ENCODE measurements around the gene ACYP2. TPM values are rescaled to one million over a fixed set of nuclear protein-coding genes. Genes with fewer than 3 reads are reported as not detected.
"Not testable (repeated sequence)": the region's sequence is repeated elsewhere in the genome, so short reads cannot be mapped to it uniquely, and the experiment has no call there.

Gene ACYP2
- 9.0 and 25.9 TPM in 2 replicates for total RNA-seq

GRCh38 chr2:54115284-54116137 is at the start of gene ACYP2:
Gene ACYP2, plus strand, starts transcription at chr2:54115615.
- no peaks in the 10 kb centered on the region for H3K27me3 ChIP-seq (ENCODE audit: control insufficient read depth, insufficient read depth, low read length)
- DNase-seq (ENCODE audit: low read depth) (peak; percentile 83), FAIRE-seq (no peak)
- no peaks in the 10 kb centered on the region for H3K36me3 ChIP-seq (ENCODE audit: control insufficient read depth, insufficient read depth, low read length)
- TF ChIP-seq, protein P1, sequence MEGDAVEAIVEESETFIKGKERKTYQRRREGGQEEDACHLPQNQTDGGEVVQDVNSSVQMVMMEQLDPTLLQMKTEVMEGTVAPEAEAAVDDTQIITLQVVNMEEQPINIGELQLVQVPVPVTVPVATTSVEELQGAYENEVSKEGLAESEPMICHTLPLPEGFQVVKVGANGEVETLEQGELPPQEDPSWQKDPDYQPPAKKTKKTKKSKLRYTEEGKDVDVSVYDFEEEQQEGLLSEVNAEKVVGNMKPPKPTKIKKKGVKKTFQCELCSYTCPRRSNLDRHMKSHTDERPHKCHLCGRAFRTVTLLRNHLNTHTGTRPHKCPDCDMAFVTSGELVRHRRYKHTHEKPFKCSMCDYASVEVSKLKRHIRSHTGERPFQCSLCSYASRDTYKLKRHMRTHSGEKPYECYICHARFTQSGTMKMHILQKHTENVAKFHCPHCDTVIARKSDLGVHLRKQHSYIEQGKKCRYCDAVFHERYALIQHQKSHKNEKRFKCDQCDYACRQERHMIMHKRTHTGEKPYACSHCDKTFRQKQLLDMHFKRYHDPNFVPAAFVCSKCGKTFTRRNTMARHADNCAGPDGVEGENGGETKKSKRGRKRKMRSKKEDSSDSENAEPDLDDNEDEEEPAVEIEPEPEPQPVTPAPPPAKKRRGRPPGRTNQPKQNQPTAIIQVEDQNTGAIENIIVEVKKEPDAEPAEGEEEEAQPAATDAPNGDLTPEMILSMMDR (IDR thresholded peaks at IDR 0.05; ENCODE audit: insufficient read depth, low read length, severe bottlenecking), result peak; percentile 50
- H3K4me3 ChIP-seq (ENCODE audit: low read depth, low read length), result peak within 1 kb of the TSS; percentile 89

DNA sequence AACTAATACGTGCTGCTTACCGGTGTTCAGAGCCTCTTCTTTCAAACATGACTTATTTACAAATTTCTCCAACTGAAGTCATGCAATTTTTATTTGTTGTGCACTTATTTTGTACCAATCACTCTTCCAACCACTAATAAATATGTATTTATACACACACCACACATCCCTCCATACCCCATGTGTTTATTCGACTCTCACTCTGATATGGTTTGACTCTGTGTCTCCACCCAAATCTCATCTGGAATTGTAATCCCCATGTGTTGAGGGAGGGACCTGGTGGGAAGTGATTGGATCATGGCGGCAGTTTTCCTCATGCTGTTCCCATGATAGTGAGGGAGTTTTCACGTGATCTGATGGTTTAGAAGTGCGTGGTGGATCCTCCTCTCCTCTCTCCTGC is 49.5 kb upstream of the ACYP2 start:
- Histone ChIP-seq H3K36me3 (ENCODE audit: control insufficient read depth, insufficient read depth, low read length) (no peaks in the 10 kb centered on the region), H3K27me3 (ENCODE audit: control insufficient read depth, insufficient read depth, low read length) (no peaks in the 10 kb centered on the region), H3K4me3 (ENCODE audit: low read depth, low read length) (no peak overlapping the region)
- DNase-seq (ENCODE audit: low read depth), result no peak
- TF ChIP-seq, protein P1 (IDR thresholded peaks at IDR 0.05; ENCODE audit: insufficient read depth, low read length, severe bottlenecking), result no peak
- FAIRE-seq, result no peak

GRCh38 chr2:54067851-54068375 is 47.5 kb upstream of the ACYP2 start:
- FAIRE-seq (no peak), DNase-seq (ENCODE audit: low read depth) (peak; percentile 52)
- Histone ChIP-seq H3K27me3 (ENCODE audit: control insufficient read depth, insufficient read depth, low read length) (no peaks in the 10 kb centered on the region), H3K36me3 (ENCODE audit: control insufficient read depth, insufficient read depth, low read length) (no peaks in the 10 kb centered on the region), H3K4me3 (ENCODE audit: low read depth, low read length) (no peak overlapping the region)
- TF ChIP-seq, protein P1 (IDR thresholded peaks at IDR 0.05; ENCODE audit: insufficient read depth, low read length, severe bottlenecking), result no peak

- DNase-seq (ENCODE audit: low read depth); H3K27me3 ChIP-seq (ENCODE audit: control insufficient read depth, insufficient read depth, low read length); H3K36me3 ChIP-seq (ENCODE audit: control insufficient read depth, insufficient read depth, low read length); H3K4me3 ChIP-seq (ENCODE audit: low read depth, low read length); FAIRE-seq: not testable (repeated sequence)
These were observed 42.9 kb upstream of the ACYP2 start for GRCh38 chr2:54072483-54072882.

DNA sequence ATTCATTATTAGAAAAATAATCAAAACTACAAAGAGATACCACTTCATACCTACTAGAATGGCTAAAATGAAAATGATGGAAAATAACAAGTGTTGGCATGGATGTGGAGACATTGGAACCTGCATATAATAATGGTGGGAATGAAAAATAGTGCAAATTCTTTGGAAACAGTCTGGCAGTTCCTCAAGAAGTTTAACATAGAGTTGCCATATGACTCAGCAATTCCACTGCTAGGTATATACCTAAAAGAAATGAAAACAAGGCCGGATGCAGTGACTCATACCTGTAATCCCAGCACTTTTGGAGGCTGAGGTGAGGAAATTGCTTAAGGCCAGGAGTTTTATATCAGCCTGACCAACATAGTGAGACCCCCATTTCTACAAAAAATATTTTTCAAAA is 41.6 kb upstream of the ACYP2 start:
- TF ChIP-seq, protein P1 (IDR thresholded peaks at IDR 0.05; ENCODE audit: insufficient read depth, low read length, severe bottlenecking), result no peak
- Histone ChIP-seq H3K27me3 (ENCODE audit: control insufficient read depth, insufficient read depth, low read length) (no peaks in the 10 kb centered on the region), H3K36me3 (ENCODE audit: control insufficient read depth, insufficient read depth, low read length) (no peaks in the 10 kb centered on the region), H3K4me3 (ENCODE audit: low read depth, low read length) (no peak overlapping the region)
- DNase-seq (ENCODE audit: low read depth) (peak; percentile 91), FAIRE-seq (no peak)

GRCh38 chr2:54074606-54075341 is 40.6 kb upstream of the ACYP2 start:
- no peaks in the 10 kb centered on the region for H3K27me3 ChIP-seq (ENCODE audit: control insufficient read depth, insufficient read depth, low read length)
- TF ChIP-seq, protein P1 (IDR thresholded peaks at IDR 0.05; ENCODE audit: insufficient read depth, low read length, severe bottlenecking), result no peak
- H3K36me3 ChIP-seq (ENCODE audit: control insufficient read depth, insufficient read depth, low read length), result no peaks in the 10 kb centered on the region
- FAIRE-seq (no peak), DNase-seq (ENCODE audit: low read depth) (no peak)
- H3K4me3 ChIP-seq (ENCODE audit: low read depth, low read length), result no peak overlapping the region

Data from bronchial epithelial cell (primary cell).